ENCODE results near the gene C1orf159.

C1orf159 gene

GRCh38 chr1:1055841-1056736 is 59.8 kb downstream of the C1orf159 start:
- H3K27me3 ChIP-seq: peaks cover 52% of the 10 kb centered on the region
- peaks cover 6 to 11% of the 10 kb centered on the region in 2 experiments for H3K4me1 ChIP-seq (ENCODE audit: control insufficient read depth in 1 of 2, insufficient read depth in 1 of 2, low read depth in 1 of 2, low read length in 1 of 2)
- no peak for TF ChIP-seq CTCF (IDR thresholded peaks at IDR 0.05)
- no peak overlapping the region for H3K4me3 ChIP-seq (ENCODE audit: low read depth in 1 of 2, low read length in 1 of 2)
- H3K27ac ChIP-seq: no peak overlapping the region
- no peaks in the 10 kb centered on the region for H3K36me3 ChIP-seq
- no peaks in the 10 kb centered on the region for H3K9me3 ChIP-seq

GRCh38 chr1:1054971-1055370 is 60.9 kb downstream of the C1orf159 start:
- no peak for TF ChIP-seq CTCF (IDR thresholded peaks at IDR 0.05)
- Histone ChIP-seq H3K4me3 (ENCODE audit: low read depth in 1 of 2, low read length in 1 of 2) (no peak overlapping the region), H3K27ac (no peak overlapping the region), H3K9me3 (no peaks in the 10 kb centered on the region), H3K27me3 (peaks cover 41% of the 10 kb centered on the region), H3K4me1 (ENCODE audit: control insufficient read depth in 1 of 2, insufficient read depth in 1 of 2, low read depth in 1 of 2, low read length in 1 of 2) (peaks cover 5 to 10% of the 10 kb centered on the region in 2 experiments), H3K36me3 (no peaks in the 10 kb centered on the region)

GRCh38 chr1:1054099-1054700 is 61.7 kb downstream of the C1orf159 start:
- no peak overlapping the region for H3K4me3 ChIP-seq (ENCODE audit: low read depth in 1 of 2, low read length in 1 of 2)
- no peak for TF ChIP-seq CTCF (IDR thresholded peaks at IDR 0.05)

GRCh38 chr1:1053682-1054081 is 62.2 kb downstream of the C1orf159 start:
- Histone ChIP-seq H3K4me3 (ENCODE audit: low read depth in 1 of 2, low read length in 1 of 2) (no peak overlapping the region), H3K36me3 (no peaks in the 10 kb centered on the region), H3K27ac (no peak overlapping the region), H3K4me1 (ENCODE audit: control insufficient read depth in 1 of 2, insufficient read depth in 1 of 2, low read depth in 1 of 2, low read length in 1 of 2) (no peaks in the 10 kb centered on the region), H3K27me3 (peaks cover 28% of the 10 kb centered on the region), H3K9me3 (no peaks in the 10 kb centered on the region)
- no peak for TF ChIP-seq CTCF (IDR thresholded peaks at IDR 0.05)

More at GRCh38 chr1:1054099-1054700, 61.7 kb downstream of the C1orf159 start:
- Histone ChIP-seq H3K27me3 (peaks cover 34% of the 10 kb centered on the region), H3K36me3 (no peaks in the 10 kb centered on the region), H3K9me3 (no peaks in the 10 kb centered on the region), H3K4me1 (ENCODE audit: control insufficient read depth in 1 of 2, insufficient read depth in 1 of 2, low read depth in 1 of 2, low read length in 1 of 2) (peaks cover 0 to 2% of the 10 kb centered on the region in 2 experiments), H3K27ac (no peak overlapping the region)

GRCh38 chr1:1053022-1053421 is 62.9 kb downstream of the C1orf159 start:
- no peak overlapping the region for H3K4me3 ChIP-seq (ENCODE audit: low read depth in 1 of 2, low read length in 1 of 2)
- H3K36me3 ChIP-seq: no peaks in the 10 kb centered on the region
- H3K9me3 ChIP-seq: no peaks in the 10 kb centered on the region
- no peaks in the 10 kb centered on the region for H3K4me1 ChIP-seq (ENCODE audit: control insufficient read depth in 1 of 2, insufficient read depth in 1 of 2, low read depth in 1 of 2, low read length in 1 of 2)
- TF ChIP-seq CTCF (IDR thresholded peaks at IDR 0.05): no peak
- H3K27ac ChIP-seq: no peak overlapping the region
- peaks cover 22% of the 10 kb centered on the region for H3K27me3 ChIP-seq

Data from neutrophil (primary cell).